GM13976 (cell line): ENCODE results near the gene SDR39U1.

Experiments
- DNase-seq: peaks from one replicate; pipeline ENCODE4 v3.0.0; 2012; ENCODE audit warnings: low spot score
- in situ Hi-C: fragments of 300-500 bp; cut with MboI; formaldehyde crosslinking; loops from one replicate; pipeline ENCODE4 v1.12.0; 2022; ENCODE audit warnings: low sequenced_read_pairs, mixed read lengths, inconsistent platforms; ENCODE audit not compliant: unreplicated experiment
- TF ChIP-seq, protein P1 (sequence below): IDR thresholded peaks from 2 replicates; pipeline ENCODE4 v1.5.1; 2012; ENCODE audit warnings: borderline replicate concordance, mild to moderate bottlenecking; ENCODE audit not compliant: insufficient read depth; ENCODE audit errors: extremely low read depth, missing control alignments, control extremely low read depth

Gene SDR39U1

DNA sequence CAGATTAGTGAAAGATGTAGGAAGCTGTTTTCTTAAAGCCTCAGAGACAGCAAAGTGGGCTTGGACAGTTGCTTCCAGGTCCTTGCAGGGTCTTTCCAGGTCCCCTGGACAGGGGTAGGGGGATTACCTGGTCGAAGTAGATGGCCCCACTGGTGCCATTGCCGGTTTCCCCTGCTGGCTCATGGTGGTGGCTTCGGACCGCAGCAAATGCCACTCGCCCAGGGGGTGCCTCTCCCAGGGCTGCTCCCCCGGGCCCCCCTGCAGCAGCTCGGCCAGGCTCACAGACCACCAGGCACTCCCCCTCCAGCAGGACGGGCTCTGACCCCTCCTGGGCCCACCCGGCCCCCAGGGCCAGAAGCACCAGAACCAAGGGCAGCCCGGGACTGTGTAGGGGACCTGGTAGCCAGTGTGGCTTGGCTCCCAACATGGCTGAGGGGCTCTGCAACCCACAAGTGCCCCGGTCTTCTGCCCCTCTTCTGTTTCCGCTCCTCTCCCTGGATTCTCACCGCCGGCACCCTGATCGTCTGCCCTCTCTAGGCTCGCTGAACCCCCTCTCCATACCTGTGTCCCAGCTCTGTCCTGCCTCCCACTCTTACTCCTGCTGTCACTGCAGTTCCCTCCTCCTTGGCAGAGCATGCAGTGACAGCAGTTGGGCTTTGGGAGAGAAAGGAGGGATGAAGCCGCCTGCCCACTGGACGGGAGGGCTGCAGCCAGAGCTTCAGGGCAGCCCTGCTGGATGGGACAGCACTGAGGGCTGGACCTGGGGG lies 13.8 kb downstream of the SDR39U1 start:
- DNase-seq: no peak
- in situ Hi-C loops: no loop called here
- TF ChIP-seq, protein P1, sequence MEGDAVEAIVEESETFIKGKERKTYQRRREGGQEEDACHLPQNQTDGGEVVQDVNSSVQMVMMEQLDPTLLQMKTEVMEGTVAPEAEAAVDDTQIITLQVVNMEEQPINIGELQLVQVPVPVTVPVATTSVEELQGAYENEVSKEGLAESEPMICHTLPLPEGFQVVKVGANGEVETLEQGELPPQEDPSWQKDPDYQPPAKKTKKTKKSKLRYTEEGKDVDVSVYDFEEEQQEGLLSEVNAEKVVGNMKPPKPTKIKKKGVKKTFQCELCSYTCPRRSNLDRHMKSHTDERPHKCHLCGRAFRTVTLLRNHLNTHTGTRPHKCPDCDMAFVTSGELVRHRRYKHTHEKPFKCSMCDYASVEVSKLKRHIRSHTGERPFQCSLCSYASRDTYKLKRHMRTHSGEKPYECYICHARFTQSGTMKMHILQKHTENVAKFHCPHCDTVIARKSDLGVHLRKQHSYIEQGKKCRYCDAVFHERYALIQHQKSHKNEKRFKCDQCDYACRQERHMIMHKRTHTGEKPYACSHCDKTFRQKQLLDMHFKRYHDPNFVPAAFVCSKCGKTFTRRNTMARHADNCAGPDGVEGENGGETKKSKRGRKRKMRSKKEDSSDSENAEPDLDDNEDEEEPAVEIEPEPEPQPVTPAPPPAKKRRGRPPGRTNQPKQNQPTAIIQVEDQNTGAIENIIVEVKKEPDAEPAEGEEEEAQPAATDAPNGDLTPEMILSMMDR: no peak

DNA sequence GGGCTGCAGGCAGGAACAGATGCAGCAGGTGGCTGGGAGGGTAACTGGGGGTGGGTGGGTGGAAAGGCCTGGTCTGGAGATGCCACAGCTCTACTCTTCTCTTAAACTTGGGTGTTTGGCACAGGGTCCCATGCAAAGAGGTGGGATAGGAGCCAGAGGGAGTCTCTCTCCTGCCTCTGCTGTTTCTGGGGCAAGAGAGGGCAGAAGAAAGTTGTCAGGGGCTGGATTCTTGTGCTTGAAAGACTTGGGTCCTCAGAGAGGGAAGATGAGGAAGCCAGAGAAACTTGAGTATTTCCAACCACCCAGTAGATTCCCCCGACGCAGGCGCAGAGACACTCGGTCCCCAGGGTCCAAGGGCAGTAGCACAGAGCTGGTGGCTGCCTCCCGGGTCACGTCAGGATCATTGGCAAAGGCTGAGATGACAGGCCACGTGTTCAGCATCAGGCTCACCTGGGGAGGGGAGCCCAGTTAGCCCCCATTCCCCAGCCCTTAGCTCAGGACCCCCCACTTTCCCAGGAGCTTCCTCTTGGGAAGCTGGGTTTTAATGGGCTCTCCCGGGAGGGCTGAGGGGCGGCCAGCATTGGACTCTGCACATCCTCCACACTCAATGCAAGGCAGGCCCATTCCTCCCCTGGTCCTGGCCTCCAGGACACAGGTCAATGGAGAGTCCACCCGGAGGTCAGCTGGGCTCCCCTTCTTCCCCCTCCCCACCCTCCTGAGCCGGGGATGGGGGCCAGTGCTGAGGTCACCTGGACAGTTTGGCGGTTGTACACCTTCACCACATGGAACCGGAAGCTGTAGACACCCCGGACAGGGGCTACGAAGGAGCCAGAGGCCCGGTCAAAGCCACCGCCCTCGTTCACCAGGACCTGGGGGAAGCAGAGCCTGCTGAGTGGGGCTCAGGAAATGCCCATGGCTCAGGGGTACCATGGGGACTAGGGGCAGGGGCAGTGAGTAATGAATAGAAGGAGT lies 14.8 kb downstream of the SDR39U1 start:
- TF ChIP-seq, protein P1: no peak
- in situ Hi-C loops: no loop called here
- no peak for DNase-seq

DNA sequence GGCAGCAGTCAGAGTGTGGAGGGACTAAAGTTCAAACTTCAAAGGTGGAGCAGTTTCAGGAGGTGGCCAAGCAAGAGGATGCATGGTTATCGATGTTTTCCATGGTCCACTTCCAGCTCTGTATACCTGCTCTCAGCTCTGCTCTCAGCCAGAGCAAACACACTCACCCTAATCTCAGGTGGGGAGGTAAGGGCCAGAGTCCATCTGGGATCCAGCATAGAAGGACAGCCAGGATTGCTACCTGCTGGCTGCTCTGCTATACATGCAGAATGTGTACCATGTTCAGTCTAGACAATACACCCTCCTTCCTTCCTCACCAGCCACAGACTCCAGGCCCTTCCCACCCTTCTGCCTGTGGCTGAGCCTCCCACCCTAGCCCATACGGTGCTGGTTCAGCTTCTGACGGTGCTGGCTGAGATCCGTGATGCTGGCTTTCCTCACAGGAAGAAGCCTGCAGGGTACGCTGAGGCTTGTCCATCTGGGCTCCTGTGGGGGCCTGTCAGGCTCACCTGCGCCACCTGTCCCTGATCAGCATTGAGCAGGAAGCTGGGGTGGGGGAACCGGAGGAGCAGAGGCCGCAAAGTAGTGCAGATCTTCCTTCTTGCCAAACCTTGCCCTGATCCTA lies 15.6 kb downstream of the SDR39U1 start:
- in situ Hi-C loops: no loop called here
- no peak for DNase-seq
- TF ChIP-seq, protein P1: no peak

DNA sequence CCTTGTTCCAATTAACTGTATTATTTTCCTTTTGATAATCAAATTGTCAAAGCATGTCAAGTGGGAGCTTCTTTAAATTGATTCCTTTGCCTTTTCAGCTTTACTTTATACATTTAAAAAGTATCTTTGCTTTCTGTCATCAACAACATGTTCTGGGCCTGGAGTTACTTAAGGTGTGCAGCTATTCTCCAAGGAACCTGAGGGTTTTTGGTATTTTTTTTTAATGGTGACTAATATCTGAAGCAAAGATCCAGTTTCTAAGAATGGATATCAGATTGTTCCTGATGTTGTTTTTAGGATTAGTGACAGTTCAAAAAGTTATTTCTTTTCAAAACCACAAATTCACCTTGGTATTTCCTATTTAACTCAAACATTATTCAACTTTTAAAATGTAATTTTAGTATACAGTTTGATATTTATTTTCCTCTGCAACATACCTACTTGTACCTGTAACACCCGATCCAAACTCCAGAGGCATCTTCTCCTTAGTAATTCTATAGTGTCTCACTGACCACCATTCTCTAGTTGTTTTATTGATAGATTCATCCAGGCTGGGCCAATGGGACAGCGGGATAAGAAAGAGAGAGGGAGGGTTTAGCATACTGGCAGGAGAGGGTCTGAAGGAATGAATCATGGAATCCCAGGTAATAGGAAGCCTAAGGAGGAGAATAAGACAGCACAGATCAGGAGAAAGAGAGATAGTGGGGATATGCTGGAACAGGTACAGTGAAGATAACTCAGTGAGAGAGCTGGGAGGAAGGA lies 16.2 kb downstream of the SDR39U1 start:
- in situ Hi-C loops: no loop called here
- no peak for DNase-seq
- TF ChIP-seq, protein P1: no peak

- DNase-seq: no peak
- TF ChIP-seq, protein P1: no peak
- in situ Hi-C loops: no loop called here
Measured at GRCh38 chr14:24425704-24426103, 16.9 kb downstream of the SDR39U1 start.
